Stomach (tissue), 9 donors: ENCODE results near the gene MGAT4A. TPM values are rescaled to one million over a fixed set of nuclear protein-coding genes. Genes with fewer than 3 reads are reported as not detected.

Experiments
- DNase-seq, 2 donors: peaks; one replicate each; pipeline versions ENCODE4 v3.0.0 to v3.0.0-alpha.2; 2013 to 2019
- H3K27ac ChIP-seq, 5 donors: fragments of 200-600 bp in 4 of 5; sonication (generic) in 4 of 5; one replicate each; pipeline ENCODE4 v1.5.1; 2013 to 2019; ENCODE audit warnings: mild to moderate bottlenecking in 1 of 5, moderate library complexity in 1 of 5
- H3K27me3 ChIP-seq, 3 donors: fragments of 200-600 bp; sonication (generic); one replicate each; pipeline ENCODE4 v1.5.1; 2017 to 2019; ENCODE audit warnings: mixed run types in 1 of 3
- H3K36me3 ChIP-seq, 4 donors: fragments of 200-600 bp; sonication (generic); 1 replicate in 3 of 4; 2 replicates in 1 of 4; pipeline ENCODE4 v1.5.1; 2016 to 2019
- H3K4me1 ChIP-seq, 4 donors: fragments of 200-600 bp; sonication (generic); one replicate each; pipeline ENCODE4 v1.5.1; 2016 to 2019
- H3K4me3 ChIP-seq, 4 donors: fragments of 200-600 bp; sonication (generic) in 3 of 4; one replicate each; pipeline ENCODE4 v1.5.1; 2016 to 2019; ENCODE audit warnings: mild to moderate bottlenecking in 1 of 4
- H3K9me3 ChIP-seq, 4 donors: fragments of 200-600 bp; sonication (generic); one replicate each; pipeline ENCODE4 v1.5.1; 2016 to 2019
- EP300 ChIP-seq: sonication (generic); formaldehyde crosslinking; IDR thresholded peaks from one replicate; pipeline ENCODE4 v1.6.1; 2017; ENCODE audit warnings: antibody characterized with exemption
- POLR2A ChIP-seq, 4 donors: fragments of 450-650 bp; IDR thresholded peaks; one replicate each; pipeline ENCODE4 v1.6.1; 2016; ENCODE audit warnings: antibody characterized with exemption in 4 of 4, control low read depth in 2 of 4, mild to moderate bottlenecking in 1 of 4, moderate library complexity in 1 of 4
- POLR2AphosphoS5 ChIP-seq, 3 donors: sonication (generic); formaldehyde crosslinking; IDR thresholded peaks; one replicate each; pipeline ENCODE4 v1.6.1; 2016; ENCODE audit warnings: antibody characterized with exemption in 3 of 3
- WGBS, 5 donors: extraction: QIAGEN DNeasy Blood & Tissue Kit in 3 of 5; methylation state at CpG; one replicate each; pipeline versions ENCODE4 v1.1.5 to v1.1.7; 2013 to 2018; 5-methylcytosine and 5-hydroxymethylcytosine counted together
- intact Hi-C: fragments of 100-400 bp; cut with DNase I; formaldehyde crosslinking; loops from one replicate; pipeline ENCODE4 v1.15.1; 2023; ENCODE audit warnings: low total_unique reads
- polyA plus RNA-seq, 3 donors: library from polyadenylated mRNA; stranded (reverse); fragments of 200-250 nt; gene quantifications; one replicate each; pipeline ENCODE4 v1.2.3, GENCODE V29; 2013
- total RNA-seq, 5 donors: library from RNA; depleted of rRNA; stranded (reverse); fragments of >200 nt; gene quantifications; one replicate each; pipeline versions ENCODE4 v1.1.0 to v1.2.3, GENCODE V29; 2014 to 2016
- TF ChIP-seq, protein P1 (sequence below), 7 experiments: fragments of 450-650 bp in 4 of 7; fragments of 200-600 bp in 3 of 7; sonication (generic) in 3 of 7; IDR thresholded peaks; one replicate each; pipeline ENCODE4 v1.5.1; 2016 to 2019; ENCODE audit warnings: antibody characterized with exemption in 7 of 7, control low read depth in 2 of 7, mild to moderate bottlenecking in 1 of 7
- donor health status: healthy with polysubstance abuse.
- donor health status: Bipolar disorder and iron deficiency.
- donor health status: healthy.

MGAT4A gene
- total and polyA plus RNA-seq, 8 donors = 4.8 to 81.1 (median 11.8) TPM

DNA sequence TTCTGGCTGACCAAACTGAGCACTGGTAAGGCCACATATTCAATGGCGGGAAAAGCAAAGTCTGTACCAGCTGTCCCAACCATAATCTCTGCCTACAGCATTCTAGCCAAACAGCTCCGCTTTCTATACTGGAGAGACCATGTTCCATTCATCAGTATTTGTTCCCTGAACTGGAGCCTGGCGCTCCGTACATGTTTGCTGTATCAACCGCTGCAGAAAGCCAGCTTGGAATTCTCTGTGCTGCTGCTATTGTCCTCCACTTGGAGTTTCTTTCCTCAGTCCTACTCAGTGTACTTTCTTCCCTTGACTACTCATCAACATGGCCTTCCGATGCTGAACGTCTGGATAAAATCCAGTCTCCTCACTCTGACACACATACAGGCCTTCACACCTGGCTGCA is 124.5 kb downstream of the MGAT4A start:
- Histone ChIP-seq H3K27me3 (no peaks in the 10 kb centered on the region), H3K36me3 (peaks cover 14 to 46% (median 43%) of the 10 kb centered on the region in 4 donors), H3K4me3 (peak overlapping the region in 2 of 4 donors; percentile 92 to 95), H3K27ac (peak overlapping the region in 2 of 5 donors; percentile 99), H3K9me3 (no peaks in the 10 kb centered on the region), H3K4me1 (peaks cover 38 to 66% (median 54%) of the 10 kb centered on the region in 4 donors)
- TF ChIP-seq EP300 = no peak
- TF ChIP-seq POLR2AphosphoS5 (IDR thresholded peaks at IDR 0.05) = no peak
- TF ChIP-seq, protein P1, sequence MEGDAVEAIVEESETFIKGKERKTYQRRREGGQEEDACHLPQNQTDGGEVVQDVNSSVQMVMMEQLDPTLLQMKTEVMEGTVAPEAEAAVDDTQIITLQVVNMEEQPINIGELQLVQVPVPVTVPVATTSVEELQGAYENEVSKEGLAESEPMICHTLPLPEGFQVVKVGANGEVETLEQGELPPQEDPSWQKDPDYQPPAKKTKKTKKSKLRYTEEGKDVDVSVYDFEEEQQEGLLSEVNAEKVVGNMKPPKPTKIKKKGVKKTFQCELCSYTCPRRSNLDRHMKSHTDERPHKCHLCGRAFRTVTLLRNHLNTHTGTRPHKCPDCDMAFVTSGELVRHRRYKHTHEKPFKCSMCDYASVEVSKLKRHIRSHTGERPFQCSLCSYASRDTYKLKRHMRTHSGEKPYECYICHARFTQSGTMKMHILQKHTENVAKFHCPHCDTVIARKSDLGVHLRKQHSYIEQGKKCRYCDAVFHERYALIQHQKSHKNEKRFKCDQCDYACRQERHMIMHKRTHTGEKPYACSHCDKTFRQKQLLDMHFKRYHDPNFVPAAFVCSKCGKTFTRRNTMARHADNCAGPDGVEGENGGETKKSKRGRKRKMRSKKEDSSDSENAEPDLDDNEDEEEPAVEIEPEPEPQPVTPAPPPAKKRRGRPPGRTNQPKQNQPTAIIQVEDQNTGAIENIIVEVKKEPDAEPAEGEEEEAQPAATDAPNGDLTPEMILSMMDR (IDR thresholded peaks at IDR 0.05) = no peak
- TF ChIP-seq POLR2A (IDR thresholded peaks at IDR 0.05) = no peak
- WGBS, 5 donors = 70 to 84% (median 80%) methylated on average over 7 of the region's 7 CpGs
- intact Hi-C loops = no loop called here
- DNase-seq = no peak

DNA sequence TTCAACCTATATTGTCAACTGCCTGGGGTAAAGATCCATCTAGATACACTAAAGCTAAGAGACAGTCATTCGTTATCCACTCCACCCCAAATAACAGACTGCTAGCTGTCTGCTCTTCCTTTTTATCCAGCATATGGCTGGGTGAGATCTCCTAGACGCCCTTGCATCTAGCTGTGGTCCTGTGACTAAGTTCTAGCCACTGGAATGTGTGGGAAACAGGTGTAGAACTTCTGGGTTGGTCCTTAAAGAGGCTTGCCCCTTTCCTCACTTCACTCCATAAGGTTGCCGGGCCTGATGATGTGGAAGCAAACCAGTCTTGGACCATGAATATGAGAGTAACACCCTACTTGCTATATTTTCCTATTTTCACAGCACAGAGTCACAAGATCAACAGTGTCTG is 125.9 kb downstream of the MGAT4A start:
- H3K4me1 ChIP-seq = peaks cover 31 to 52% (median 40%) of the 10 kb centered on the region in 4 donors
- intact Hi-C loops = no loop called here
- 68 to 80% (median 73%) methylated on average over 3 of the region's 3 CpGs for WGBS, 5 donors
- no peak overlapping the region for H3K4me3 ChIP-seq
- H3K27me3 ChIP-seq = no peaks in the 10 kb centered on the region
- peaks cover 22 to 47% (median 45%) of the 10 kb centered on the region in 4 donors for H3K36me3 ChIP-seq
- H3K27ac ChIP-seq = no peak overlapping the region
- no peak for DNase-seq
- no peaks in the 10 kb centered on the region for H3K9me3 ChIP-seq
- no peak for TF ChIP-seq POLR2A (IDR thresholded peaks at IDR 0.05)

DNA sequence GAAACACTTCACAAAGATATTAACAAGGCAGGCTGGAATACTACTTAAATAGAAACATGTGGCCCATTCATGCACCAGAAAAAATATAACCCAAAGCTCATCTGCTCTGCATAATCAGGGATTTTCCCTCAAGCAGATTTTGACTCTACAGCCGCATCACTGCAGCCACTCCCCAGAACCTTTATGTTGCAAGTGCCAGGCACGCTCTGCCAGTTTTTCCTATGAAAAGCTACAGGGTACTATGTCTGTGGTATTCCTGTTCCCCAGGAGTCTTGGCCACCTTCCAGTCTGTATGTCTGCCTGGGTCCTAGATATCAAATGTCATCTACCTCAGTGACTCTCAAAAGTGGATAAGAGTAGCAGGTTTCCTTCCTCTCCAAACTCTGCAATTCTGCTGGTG is 126.4 kb downstream of the MGAT4A start:
- Histone ChIP-seq H3K27ac (no peak overlapping the region), H3K4me3 (no peak overlapping the region), H3K4me1 (peaks cover 25 to 47% (median 35%) of the 10 kb centered on the region in 4 donors), H3K27me3 (no peaks in the 10 kb centered on the region), H3K36me3 (peaks cover 27 to 52% (median 51%) of the 10 kb centered on the region in 4 donors), H3K9me3 (no peaks in the 10 kb centered on the region)
- no peak for TF ChIP-seq POLR2A (IDR thresholded peaks at IDR 0.05)
- TF ChIP-seq POLR2AphosphoS5 (IDR thresholded peaks at IDR 0.05) = no peak
- TF ChIP-seq EP300 = no peak
- TF ChIP-seq, protein P1 (IDR thresholded peaks at IDR 0.05) = no peak
- DNase-seq = no peak
- WGBS, 5 donors = 43 to 71% (median 65%) methylated on average over 2 of the region's 2 CpGs
- intact Hi-C loops = no loop called here

DNA sequence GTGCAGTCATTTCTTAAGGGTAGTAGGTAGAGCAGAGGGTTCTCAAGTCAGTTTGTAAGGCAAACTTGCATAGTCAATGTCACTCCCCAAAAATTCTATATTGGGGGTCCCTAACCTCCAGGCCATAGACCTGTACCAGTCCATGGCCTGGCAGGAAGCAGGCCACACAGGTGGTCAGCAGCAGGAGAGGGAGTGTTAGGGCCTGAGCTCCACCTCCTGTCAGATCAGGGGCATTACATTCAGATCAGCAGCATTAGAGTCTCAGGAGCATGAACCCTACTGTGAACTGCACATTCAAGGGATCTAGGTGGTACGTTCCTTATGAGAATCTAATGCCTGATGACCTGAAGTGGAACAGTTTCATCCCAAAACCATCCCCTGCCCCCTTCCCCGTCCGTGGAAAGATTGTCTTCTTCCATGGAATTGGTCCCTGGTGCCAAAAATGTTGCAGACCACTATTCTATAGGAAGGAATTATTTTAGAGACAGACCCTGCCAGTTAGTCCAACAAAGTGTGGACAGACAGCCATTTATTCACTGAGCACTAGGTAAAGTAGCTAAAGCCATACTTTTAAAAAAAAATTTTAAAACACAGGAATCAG is 129.3 kb downstream of the MGAT4A start:
- H3K27ac ChIP-seq = no peak overlapping the region
- H3K27me3 ChIP-seq = no peaks in the 10 kb centered on the region
- no peak overlapping the region for H3K4me3 ChIP-seq
- peaks cover 34 to 81% (median 75%) of the 10 kb centered on the region in 4 donors for H3K36me3 ChIP-seq
- H3K4me1 ChIP-seq = peaks cover 9 to 31% (median 19%) of the 10 kb centered on the region in 4 donors
- intact Hi-C loops = no loop called here
- DNase-seq = peak in 1 of 2 donors; percentile 73
- TF ChIP-seq EP300 (no peak), POLR2AphosphoS5 (IDR thresholded peaks at IDR 0.05) (peak in 1 of 3 donors; percentile 10)
- TF ChIP-seq, protein P1 (IDR thresholded peaks at IDR 0.05) = peak in 5 of 7 experiments; percentile 23 to 38 (median 29)
- 67 to 93% (median 79%) methylated on average over 3 of the region's 3 CpGs for WGBS, 5 donors
- H3K9me3 ChIP-seq = no peaks in the 10 kb centered on the region
